Caco-2 (cell line): ENCODE results near the gene CNTN1. TPM values are rescaled to one million over a fixed set of nuclear protein-coding genes. Genes with fewer than 3 reads are reported as not detected.
A peak's percentile ranks its signal among the peaks of the same experiment; 100 is the strongest.

Source experiments
- BruUV-seq: library from RNA; stranded (reverse); fragments of 400-500 nt; replicated peaks from 2 replicates; lab custom pipeline; 2021; lab: Mats Ljungman, UMichigan
- CTCF ChIA-PET: fragments of 300-600 bp; sonication (Branson Sonifier 250); formaldehyde crosslinking; loops from one replicate; lab custom pipeline; 2022; ENCODE audit warnings: antibody characterized with exemption; lab: Charles Lee
- POLR2A ChIA-PET: fragments of 300-600 bp; sonication (Branson Sonifier 250); formaldehyde crosslinking; loops from one replicate; lab custom pipeline; 2022; ENCODE audit warnings: antibody characterized with exemption; lab: Charles Lee
- DNase-seq, 2 experiments: peaks; one replicate each; pipeline versions ENCODE4 v3.0.0 to v3.0.0-alpha.2; 2020 to 2022
- H3K27me3 ChIP-seq: replicated peaks from 2 replicates; pipeline ENCODE4 v1.6.0; 2011; ENCODE audit warnings: low read length; ENCODE audit not compliant: control insufficient read depth, insufficient read depth
- H3K36me3 ChIP-seq: 2 replicates; pipeline ENCODE4 v1.5.1; 2011; ENCODE audit warnings: low read length; ENCODE audit not compliant: control insufficient read depth, insufficient read depth
- H3K4me1 ChIP-seq: fragments of 250-450 bp; sonication (Bioruptor Pico); 2 replicates; pipeline ENCODE4 v1.5.1; 2020; ENCODE audit warnings: mild to moderate bottlenecking
- H3K4me3 ChIP-seq: 2 replicates; pipeline ENCODE4 v1.5.1; 2011; ENCODE audit warnings: low read depth, mild to moderate bottlenecking, control low read depth, low read length
- H3K9me3 ChIP-seq: fragments of 250-450 bp; sonication (Bioruptor Pico); 2 replicates; pipeline ENCODE4 v1.5.1; 2020; ENCODE audit warnings: mild to moderate bottlenecking, moderate library complexity
- H3K27ac Mint-ChIP-seq: one replicate; pipeline ENCODE4 v1.8.0; 2022; ENCODE audit warnings: mixed read lengths; ENCODE audit not compliant: unreplicated experiment
- H3K27me3 Mint-ChIP-seq: one replicate; pipeline ENCODE4 v1.8.0; 2022; ENCODE audit warnings: mixed read lengths; ENCODE audit not compliant: insufficient read depth, unreplicated experiment
- H3K36me3 Mint-ChIP-seq: one replicate; pipeline ENCODE4 v1.8.0; 2022; ENCODE audit warnings: mild to moderate bottlenecking, mixed read lengths; ENCODE audit not compliant: insufficient read depth, unreplicated experiment
- H3K4me1 Mint-ChIP-seq: one replicate; pipeline ENCODE4 v1.8.0; 2022; ENCODE audit warnings: low read depth, mixed read lengths; ENCODE audit not compliant: unreplicated experiment
- H3K4me3 Mint-ChIP-seq: one replicate; pipeline ENCODE4 v1.8.0; 2022; ENCODE audit warnings: mild to moderate bottlenecking, moderate library complexity, mixed read lengths; ENCODE audit not compliant: unreplicated experiment
- H3K9me3 Mint-ChIP-seq: one replicate; pipeline ENCODE4 v1.8.0; 2022; ENCODE audit warnings: mixed read lengths; ENCODE audit not compliant: unreplicated experiment
- CTCF ChIP-seq, 2 experiments: fragments of 200-600 bp in 1 of 2; IDR thresholded peaks; 1 replicate in 1 of 2; 2 replicates in 1 of 2; pipeline versions ENCODE4 v1.5.1 to v1.8.0; 2011 to 2022; ENCODE audit warnings: antibody characterized with exemption in 1 of 2, control low read depth in 1 of 2, inconsistent platforms in 1 of 2, low read depth in 1 of 2, low read length in 1 of 2, mild to moderate bottlenecking in 1 of 2, moderate library complexity in 1 of 2; ENCODE audit not compliant: insufficient read depth in 1 of 2, severe bottlenecking in 1 of 2, unreplicated experiment in 1 of 2
- intact Hi-C: fragments of 100-400 bp; cut with micrococcal nuclease; formaldehyde crosslinking; loops from one replicate; pipeline ENCODE4 v1.10.0; 2022; ENCODE audit not compliant: unreplicated experiment
- total RNA-seq: library from RNA; stranded (reverse); gene quantifications from 2 replicates; pipeline ENCODE4 v1.2.3, GENCODE V29; 2022

CNTN1 gene
- total RNA-seq, 1 experiment from 2014 or later, result not detected

GRCh38 chr12:40788276-40788675 is 96.0 kb downstream of the CNTN1 start:
- Histone ChIP-seq H3K4me1 (no peaks in the 10 kb centered on the region), H3K4me3 (no peak overlapping the region), H3K9me3 (no peaks in the 10 kb centered on the region), H3K36me3 (no peaks in the 10 kb centered on the region), H3K27me3 (no peaks in the 10 kb centered on the region)
- peak in 1 of 2 experiments; percentile 31 for DNase-seq
- Mint-ChIP-seq H3K4me1 (no peaks in the 10 kb centered on the region), H3K27ac (no peak overlapping the region), H3K9me3 (peaks cover 13% of the 10 kb centered on the region), H3K4me3 (no peak overlapping the region), H3K36me3 (no peaks in the 10 kb centered on the region), H3K27me3 (no peaks in the 10 kb centered on the region)
- CTCF ChIA-PET, result no interaction called here
- POLR2A ChIA-PET, result no interaction called here
- no TSS peak for BruUV-seq
- intact Hi-C loops, result no loop called here
- TF ChIP-seq CTCF (IDR thresholded peaks at IDR 0.05; ENCODE audit: insufficient read depth in 1 of 2, low read depth in 1 of 2, low read length in 1 of 2, severe bottlenecking in 1 of 2, unreplicated experiment in 1 of 2), result no peak

- POLR2A ChIA-PET, result no interaction called here
- H3K4me3 Mint-ChIP-seq, result no peak overlapping the region
- H3K36me3 ChIP-seq, result no peaks in the 10 kb centered on the region
- CTCF ChIA-PET, result no interaction called here
- H3K36me3 Mint-ChIP-seq, result no peaks in the 10 kb centered on the region
- H3K4me1 ChIP-seq, result no peaks in the 10 kb centered on the region
- H3K27me3 Mint-ChIP-seq, result peaks cover 3% of the 10 kb centered on the region
- intact Hi-C loops, result no loop called here
- H3K4me3 ChIP-seq, result no peak overlapping the region
- no peaks in the 10 kb centered on the region for H3K27me3 ChIP-seq
- no peaks in the 10 kb centered on the region; the same call in 1 of the 2 replicates for H3K9me3 ChIP-seq
- TF ChIP-seq CTCF (IDR thresholded peaks at IDR 0.05; ENCODE audit: insufficient read depth in 1 of 2, low read depth in 1 of 2, low read length in 1 of 2, severe bottlenecking in 1 of 2, unreplicated experiment in 1 of 2), result no peak
- no TSS peak for BruUV-seq
- H3K4me1 Mint-ChIP-seq, result no peaks in the 10 kb centered on the region
- no peak overlapping the region for H3K27ac Mint-ChIP-seq
- H3K9me3 Mint-ChIP-seq, result no peaks in the 10 kb centered on the region
- no peak for DNase-seq
These were observed 100.7 kb downstream of the CNTN1 start for GRCh38 chr12:40792792-40793386.

- Mint-ChIP-seq H3K27ac (no peak overlapping the region), H3K4me3 (no peak overlapping the region), H3K27me3 (peaks cover 3% of the 10 kb centered on the region), H3K36me3 (no peaks in the 10 kb centered on the region), H3K4me1 (no peaks in the 10 kb centered on the region), H3K9me3 (no peaks in the 10 kb centered on the region)
- H3K27me3 ChIP-seq, result no peaks in the 10 kb centered on the region
- no peak for DNase-seq
- no peak for TF ChIP-seq CTCF (IDR thresholded peaks at IDR 0.05; ENCODE audit: insufficient read depth in 1 of 2, low read depth in 1 of 2, low read length in 1 of 2, severe bottlenecking in 1 of 2, unreplicated experiment in 1 of 2)
- intact Hi-C loops, result no loop called here
- no peaks in the 10 kb centered on the region; the same call in 1 of the 2 replicates for H3K9me3 ChIP-seq
- ChIA-PET CTCF (no interaction called here), POLR2A (no interaction called here)
- H3K4me3 ChIP-seq, result no peak overlapping the region
- no peaks in the 10 kb centered on the region for H3K4me1 ChIP-seq
- BruUV-seq, result no TSS peak
- no peaks in the 10 kb centered on the region for H3K36me3 ChIP-seq
These were observed 101.2 kb downstream of the CNTN1 start for GRCh38 chr12:40793471-40793870.
